Measurements from ENCODE around the gene KREMEN1.
"Not testable (repeated sequence)": the region's sequence is repeated elsewhere in the genome, so short reads cannot be mapped to it uniquely, and the experiment has no call there.

Gene KREMEN1

GRCh38 chr22:29109822-29110221 lies 37.0 kb downstream of the KREMEN1 start:
- no peak for DNase-seq

GRCh38 chr22:29110946-29111345 lies 38.1 kb downstream of the KREMEN1 start:
- DNase-seq, result no peak

GRCh38 chr22:29112121-29112520 lies 39.3 kb downstream of the KREMEN1 start:
- no peak for DNase-seq

- DNase-seq, result no peak
Measured at GRCh38 chr22:29112681-29113080, 39.8 kb downstream of the KREMEN1 start.

- no peak for DNase-seq
Measured at GRCh38 chr22:29113319-29113718, 40.5 kb downstream of the KREMEN1 start.

GRCh38 chr22:29114392-29114791 lies 41.6 kb downstream of the KREMEN1 start:
- no peak for DNase-seq

GRCh38 chr22:29115682-29116288 lies 43.0 kb downstream of the KREMEN1 start:
- DNase-seq, result no peak

GRCh38 chr22:29116397-29117123 lies 43.7 kb downstream of the KREMEN1 start:
- DNase-seq, result no peak

GRCh38 chr22:29117799-29118477 lies 45.1 kb downstream of the KREMEN1 start:
- no peak for DNase-seq

- DNase-seq, result not testable (repeated sequence)
Measured at GRCh38 chr22:29120098-29120912, 47.5 kb downstream of the KREMEN1 start.

GRCh38 chr22:29121124-29121523 lies 48.3 kb downstream of the KREMEN1 start:
- DNase-seq, result no peak

GRCh38 chr22:29122041-29122440 lies 49.2 kb downstream of the KREMEN1 start:
- no peak for DNase-seq

- DNase-seq, result no peak
Measured at GRCh38 chr22:29124777-29125442, 52.1 kb downstream of the KREMEN1 start.

- no peak for DNase-seq
Measured at GRCh38 chr22:29125443-29125778, 52.6 kb downstream of the KREMEN1 start.

GRCh38 chr22:29125844-29126243 lies 53.0 kb downstream of the KREMEN1 start:
- DNase-seq, result no peak

- DNase-seq, result no peak
Measured at GRCh38 chr22:29126670-29127395, 54.0 kb downstream of the KREMEN1 start.

GRCh38 chr22:29128891-29129807 lies 56.3 kb downstream of the KREMEN1 start:
- no peak for DNase-seq

GRCh38 chr22:29129808-29130140 lies 56.9 kb downstream of the KREMEN1 start:
- no peak for DNase-seq

GRCh38 chr22:29130476-29130875 lies 57.6 kb downstream of the KREMEN1 start:
- DNase-seq, result no peak

- DNase-seq, result no peak
Measured at GRCh38 chr22:29133603-29134133, 60.8 kb downstream of the KREMEN1 start.

- DNase-seq, result no peak
Measured at GRCh38 chr22:29134448-29134847, 61.6 kb downstream of the KREMEN1 start.
